ENCODE measurements around the gene SRCIN1.

The SRCIN1 gene

DNA sequence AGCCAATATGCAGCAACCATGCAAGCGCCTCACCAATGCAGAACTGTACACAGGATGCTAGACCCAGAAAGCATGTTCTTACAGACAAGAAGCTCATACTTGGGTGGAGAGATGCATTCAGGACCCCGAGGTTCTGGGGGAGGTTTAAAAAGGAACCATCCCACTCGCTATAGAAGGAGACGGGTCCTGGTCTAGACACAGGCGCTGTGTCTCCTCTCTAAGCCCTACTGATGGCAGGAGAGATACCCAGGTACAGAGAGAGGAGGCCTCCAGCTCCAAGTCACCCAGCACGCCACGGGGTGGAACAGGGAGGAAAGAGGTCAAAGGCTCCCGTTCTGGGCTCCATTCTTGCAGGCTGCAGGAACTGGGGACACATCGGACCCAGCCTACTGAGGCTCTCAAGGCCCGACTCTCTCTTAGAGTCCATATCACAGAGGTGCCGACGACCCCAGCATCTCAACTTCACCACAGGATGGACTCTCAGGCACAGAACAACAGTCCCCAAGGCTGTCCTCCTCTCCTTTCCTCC is 28.0 kb downstream of the SRCIN1 start:
- no peak for DNase-seq

- no peak for DNase-seq
These were observed 28.5 kb downstream of the SRCIN1 start for GRCh38 chr17:38577244-38577643.

- DNase-seq = no peak
These were observed 30.0 kb downstream of the SRCIN1 start for GRCh38 chr17:38575781-38576180.

GRCh38 chr17:38574712-38575111 is 31.0 kb downstream of the SRCIN1 start:
- no peak for DNase-seq

DNA sequence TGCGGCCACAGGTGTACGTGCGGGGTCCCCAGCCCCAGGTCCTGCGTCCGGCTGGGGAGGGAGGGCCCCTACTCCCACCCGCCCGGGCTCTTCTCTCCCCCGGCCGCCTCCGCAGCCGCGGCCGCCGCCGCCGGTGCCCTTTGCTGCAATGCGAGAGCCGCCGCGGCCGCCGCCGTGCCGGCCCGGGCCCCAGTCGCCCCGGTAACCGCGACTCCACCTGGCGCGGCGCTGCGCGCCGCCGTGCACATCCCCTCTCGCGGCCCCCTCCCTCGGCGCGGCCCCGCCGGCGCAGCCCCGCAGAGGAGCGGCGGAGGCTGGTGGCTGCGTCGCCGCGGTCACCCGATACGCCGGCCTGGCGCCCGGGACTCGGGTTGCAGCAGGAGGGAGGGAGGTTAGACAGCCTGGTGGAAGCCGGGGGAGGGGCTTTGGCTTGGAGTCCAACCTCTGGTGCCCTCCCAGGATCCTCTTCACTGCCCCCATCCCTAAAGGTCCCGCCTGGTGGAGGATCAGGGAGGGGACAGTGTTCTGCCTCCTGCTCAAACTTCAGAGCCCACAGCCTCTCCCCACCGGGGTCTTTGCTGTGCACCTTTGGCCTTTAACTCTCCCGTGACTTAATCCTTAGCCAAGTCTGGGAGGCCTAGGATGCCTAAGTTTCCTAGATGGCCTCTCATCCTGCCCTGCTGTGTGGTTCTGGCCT is 32.9 kb downstream of the SRCIN1 start:
- peak; percentile 30 for DNase-seq

- peak; percentile 1 for DNase-seq
These were observed 33.7 kb downstream of the SRCIN1 start for GRCh38 chr17:38571833-38572668.

DNA sequence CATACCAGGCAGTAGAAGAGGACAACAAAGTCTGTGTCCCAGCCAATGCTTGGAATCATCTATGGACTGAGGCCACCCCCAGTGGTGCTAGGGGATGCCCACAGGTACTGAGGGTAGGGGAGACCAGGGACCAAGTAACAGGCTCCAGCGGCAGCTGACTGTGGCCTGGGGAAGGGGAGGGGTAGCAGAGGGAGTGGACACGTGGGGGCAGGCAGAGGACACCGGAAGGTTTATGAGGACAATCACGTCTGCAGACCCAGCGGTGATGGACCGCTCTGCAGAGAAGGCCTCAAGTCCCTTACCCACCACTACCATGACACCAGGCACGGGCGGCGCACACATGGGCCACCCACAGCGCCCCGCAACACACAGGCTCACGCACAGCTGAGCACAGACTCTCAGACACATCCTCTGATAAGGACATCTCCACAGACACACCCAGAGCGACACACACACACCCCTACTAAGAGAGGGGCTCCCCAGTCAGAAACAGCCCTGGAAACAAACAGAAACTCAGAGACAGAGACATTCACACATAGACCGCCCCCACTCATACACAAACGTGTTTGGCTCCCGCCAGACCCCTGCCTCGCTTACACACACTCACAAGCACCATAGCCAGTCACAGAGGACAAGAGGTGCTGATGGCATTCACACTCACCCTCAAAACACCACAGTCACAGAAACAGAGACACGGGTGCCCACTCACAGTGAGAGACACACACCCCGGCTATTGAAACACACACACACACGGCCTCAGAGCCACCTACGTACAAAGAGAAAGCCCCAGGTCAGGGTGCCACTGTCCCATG is 35.8 kb downstream of the SRCIN1 start:
- DNase-seq = no peak

DNA sequence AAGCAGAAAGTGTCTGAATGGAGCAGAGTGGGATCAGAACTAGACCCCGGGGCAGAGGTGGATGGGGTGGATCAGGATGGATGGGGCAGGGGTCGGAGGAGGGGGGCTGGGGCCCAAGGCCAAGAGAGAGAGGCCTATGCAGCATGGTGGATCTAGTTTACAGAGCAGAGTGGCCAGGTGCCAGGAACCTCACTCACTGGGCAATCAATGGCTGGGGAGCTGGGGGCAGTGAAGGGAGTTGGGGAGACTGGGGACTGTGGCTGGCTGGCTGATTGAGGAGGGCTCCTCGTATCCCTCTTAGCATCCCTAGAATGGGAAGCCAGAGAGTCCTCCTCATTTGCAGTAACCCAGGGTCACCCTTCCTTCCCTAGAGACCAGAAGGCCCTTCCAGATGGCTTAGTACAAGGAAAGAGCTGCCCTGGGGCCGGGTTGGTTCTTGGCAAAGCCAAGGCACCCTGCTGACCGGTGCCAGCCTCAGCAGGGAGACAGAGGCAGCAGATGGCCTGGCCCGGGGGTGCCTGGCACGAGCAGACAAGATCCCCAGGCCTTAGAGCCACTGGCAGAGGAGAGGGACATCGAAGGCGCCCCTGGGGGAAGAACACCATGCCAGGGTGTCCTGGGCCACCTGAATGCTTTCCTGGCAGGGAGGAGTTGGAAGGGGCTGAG is 36.8 kb downstream of the SRCIN1 start:
- no peak for DNase-seq

GRCh38 chr17:38568274-38568673 is 37.5 kb downstream of the SRCIN1 start:
- DNase-seq = no peak

GRCh38 chr17:38567350-38567749 is 38.4 kb downstream of the SRCIN1 start:
- no peak for DNase-seq

- no peak for DNase-seq
These were observed 39.1 kb downstream of the SRCIN1 start for GRCh38 chr17:38566666-38567031.

DNA sequence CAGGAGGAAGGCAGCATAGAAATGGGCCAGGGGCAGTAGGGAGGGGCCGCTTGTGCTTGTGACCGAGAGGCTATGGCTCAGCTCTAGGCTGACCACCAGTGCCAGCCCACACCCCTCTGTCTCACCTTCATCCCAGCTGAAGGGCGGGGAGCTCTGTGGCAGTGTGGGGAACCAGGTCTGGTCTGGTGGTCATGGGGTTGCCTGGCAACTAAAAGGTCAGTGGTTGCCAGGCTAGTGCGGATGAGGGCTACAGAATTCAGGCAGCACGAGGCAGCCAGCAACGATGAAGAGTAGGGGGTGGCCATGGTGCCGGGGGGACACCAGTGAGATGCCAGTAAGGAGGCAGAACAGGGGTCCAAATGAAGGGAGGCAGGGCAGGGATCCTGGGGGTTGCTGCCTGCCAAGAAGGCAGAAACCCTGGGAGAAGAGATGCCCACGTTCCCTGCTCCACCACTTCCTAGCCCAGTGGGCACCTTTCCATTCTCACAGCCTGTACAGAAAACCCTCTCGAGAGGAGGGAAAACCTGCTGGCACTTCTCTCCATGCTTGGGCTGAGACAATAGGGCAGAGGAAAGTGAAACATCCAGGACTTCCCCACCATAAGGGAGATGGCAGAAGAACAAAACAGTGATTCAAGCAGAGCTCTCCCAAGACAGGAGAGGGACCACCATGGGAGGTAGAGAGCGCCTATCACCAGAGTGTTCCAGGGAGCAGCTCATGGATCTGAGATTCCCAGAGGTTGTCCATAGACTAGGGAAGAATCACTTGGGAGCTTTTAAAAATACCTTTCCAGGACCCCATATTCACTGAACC is 39.7 kb downstream of the SRCIN1 start:
- DNase-seq = no peak

- no peak for DNase-seq
These were observed 40.9 kb downstream of the SRCIN1 start for GRCh38 chr17:38564869-38565268.

GRCh38 chr17:38564254-38564837 is 41.4 kb downstream of the SRCIN1 start:
- DNase-seq = no peak

- DNase-seq = no peak
These were observed 42.1 kb downstream of the SRCIN1 start for GRCh38 chr17:38563362-38564253.

DNA sequence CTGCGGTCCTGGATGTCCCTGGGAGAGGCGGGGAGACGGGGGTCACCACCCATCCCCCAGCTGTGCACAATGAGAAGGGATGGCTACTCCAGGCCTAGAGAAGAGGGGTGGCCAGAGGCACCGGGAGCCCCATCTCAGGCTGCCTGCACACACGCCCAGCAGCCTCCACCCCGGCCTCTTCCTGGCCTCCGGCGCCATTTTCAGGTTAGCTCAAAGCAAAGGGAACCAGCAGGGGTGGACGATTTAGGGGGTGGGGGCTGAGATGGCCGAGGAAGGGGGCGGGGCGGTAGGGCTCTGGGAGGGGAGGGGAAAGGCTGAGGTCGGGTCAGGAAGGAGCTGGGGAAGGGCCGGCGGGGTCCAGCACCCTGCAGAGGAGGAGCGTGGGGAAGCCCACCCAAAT is 42.8 kb downstream of the SRCIN1 start:
- DNase-seq = no peak

- DNase-seq = no peak
These were observed 43.6 kb downstream of the SRCIN1 start for GRCh38 chr17:38562215-38562569.

GRCh38 chr17:38561416-38562214 is 44.1 kb downstream of the SRCIN1 start:
- no peak for DNase-seq

DNA sequence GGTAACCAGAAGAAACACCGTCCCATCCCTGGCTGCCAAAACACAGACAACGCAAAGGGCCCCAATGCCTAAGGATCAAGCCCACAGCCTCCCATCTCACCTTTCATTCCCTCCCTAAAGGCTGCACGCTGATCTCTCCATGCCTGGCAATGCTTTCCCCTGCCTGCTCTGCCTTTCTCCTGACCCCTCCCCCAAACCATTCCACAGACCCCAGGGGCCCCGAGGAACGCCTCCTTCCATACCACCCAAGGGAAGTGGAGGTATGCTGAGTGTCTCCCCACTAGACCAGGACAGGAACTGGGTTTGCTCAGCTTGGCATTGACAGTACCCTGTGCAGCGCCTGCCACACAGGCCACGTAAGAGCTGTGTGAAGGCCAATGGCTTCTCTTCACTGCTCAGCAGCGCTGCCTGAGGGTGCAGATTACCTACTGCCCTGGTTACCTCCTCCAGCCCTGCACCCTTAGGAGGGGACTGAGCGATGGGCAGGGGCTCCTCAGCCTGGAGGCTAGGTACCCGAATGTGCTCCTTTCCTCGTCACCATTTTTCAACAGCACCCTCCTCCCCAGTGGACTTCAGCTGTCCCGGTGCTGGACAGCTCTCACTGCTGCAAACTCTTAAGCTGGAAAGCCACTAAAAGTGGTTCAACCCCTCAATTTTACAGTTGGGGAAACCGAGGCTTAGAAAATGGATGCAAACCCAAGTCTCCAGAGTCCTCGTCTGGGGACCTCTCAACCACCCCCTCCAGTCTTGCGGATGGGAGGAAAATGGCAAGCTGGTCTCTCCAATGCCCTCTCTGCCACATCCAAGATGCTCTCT is 45.0 kb downstream of the SRCIN1 start:
- DNase-seq = no peak
